ENCODE results near the gene WDR70. TPM values are rescaled to one million over a fixed set of nuclear protein-coding genes. Genes with fewer than 3 reads are reported as not detected.

Gene WDR70
- total RNA-seq, 1 donor from 2014 or later = 23.6 TPM

- no peaks in the 10 kb centered on the region for H3K27me3 Mint-ChIP-seq (ENCODE audit: low read depth)
- H3K27ac Mint-ChIP-seq (ENCODE audit: unreplicated experiment) = no peak overlapping the region
- DNase-seq (ENCODE audit: low spot score) = no peak
- H3K4me1 Mint-ChIP-seq (ENCODE audit: low read depth) = peaks cover 48% of the 10 kb centered on the region
- H3K4me3 Mint-ChIP-seq (ENCODE audit: unreplicated experiment) = no peak overlapping the region
- peaks cover 1% of the 10 kb centered on the region for H3K36me3 Mint-ChIP-seq (ENCODE audit: low read depth)
- H3K9me3 Mint-ChIP-seq (ENCODE audit: low read depth) = no peaks in the 10 kb centered on the region
- TF ChIP-seq, protein P1, sequence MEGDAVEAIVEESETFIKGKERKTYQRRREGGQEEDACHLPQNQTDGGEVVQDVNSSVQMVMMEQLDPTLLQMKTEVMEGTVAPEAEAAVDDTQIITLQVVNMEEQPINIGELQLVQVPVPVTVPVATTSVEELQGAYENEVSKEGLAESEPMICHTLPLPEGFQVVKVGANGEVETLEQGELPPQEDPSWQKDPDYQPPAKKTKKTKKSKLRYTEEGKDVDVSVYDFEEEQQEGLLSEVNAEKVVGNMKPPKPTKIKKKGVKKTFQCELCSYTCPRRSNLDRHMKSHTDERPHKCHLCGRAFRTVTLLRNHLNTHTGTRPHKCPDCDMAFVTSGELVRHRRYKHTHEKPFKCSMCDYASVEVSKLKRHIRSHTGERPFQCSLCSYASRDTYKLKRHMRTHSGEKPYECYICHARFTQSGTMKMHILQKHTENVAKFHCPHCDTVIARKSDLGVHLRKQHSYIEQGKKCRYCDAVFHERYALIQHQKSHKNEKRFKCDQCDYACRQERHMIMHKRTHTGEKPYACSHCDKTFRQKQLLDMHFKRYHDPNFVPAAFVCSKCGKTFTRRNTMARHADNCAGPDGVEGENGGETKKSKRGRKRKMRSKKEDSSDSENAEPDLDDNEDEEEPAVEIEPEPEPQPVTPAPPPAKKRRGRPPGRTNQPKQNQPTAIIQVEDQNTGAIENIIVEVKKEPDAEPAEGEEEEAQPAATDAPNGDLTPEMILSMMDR (IDR thresholded peaks at IDR 0.05) = no peak
These were observed 342.3 kb downstream of the WDR70 start for GRCh38 chr5:37721447-37721871.

GRCh38 chr5:37722236-37723161 is 343.4 kb downstream of the WDR70 start:
- H3K4me3 Mint-ChIP-seq (ENCODE audit: unreplicated experiment) = no peak overlapping the region
- DNase-seq (ENCODE audit: low spot score) = no peak
- H3K27ac Mint-ChIP-seq (ENCODE audit: unreplicated experiment) = peak overlapping the region; percentile 5
- TF ChIP-seq, protein P1 (IDR thresholded peaks at IDR 0.05) = no peak
- H3K27me3 Mint-ChIP-seq (ENCODE audit: low read depth) = no peaks in the 10 kb centered on the region
- H3K9me3 Mint-ChIP-seq (ENCODE audit: low read depth) = no peaks in the 10 kb centered on the region
- peaks cover 4% of the 10 kb centered on the region for H3K36me3 Mint-ChIP-seq (ENCODE audit: low read depth)
- peaks cover 40% of the 10 kb centered on the region for H3K4me1 Mint-ChIP-seq (ENCODE audit: low read depth)

- Mint-ChIP-seq H3K4me1 (ENCODE audit: low read depth) (peaks cover 32% of the 10 kb centered on the region), H3K27me3 (ENCODE audit: low read depth) (no peaks in the 10 kb centered on the region), H3K4me3 (ENCODE audit: unreplicated experiment) (no peak overlapping the region), H3K9me3 (ENCODE audit: low read depth) (no peaks in the 10 kb centered on the region), H3K36me3 (ENCODE audit: low read depth) (peaks cover 7% of the 10 kb centered on the region), H3K27ac (ENCODE audit: unreplicated experiment) (peak overlapping the region; percentile 5)
- DNase-seq (ENCODE audit: low spot score) = no peak
- TF ChIP-seq, protein P1 (IDR thresholded peaks at IDR 0.05) = peak; percentile 66
These were observed 344.2 kb downstream of the WDR70 start for GRCh38 chr5:37723162-37723961.

GRCh38 chr5:37724395-37725125 is 345.4 kb downstream of the WDR70 start:
- TF ChIP-seq, protein P1 (IDR thresholded peaks at IDR 0.05) = no peak
- H3K9me3 Mint-ChIP-seq (ENCODE audit: low read depth) = no peaks in the 10 kb centered on the region
- no peak overlapping the region for H3K27ac Mint-ChIP-seq (ENCODE audit: unreplicated experiment)
- no peaks in the 10 kb centered on the region for H3K27me3 Mint-ChIP-seq (ENCODE audit: low read depth)
- peaks cover 8% of the 10 kb centered on the region for H3K36me3 Mint-ChIP-seq (ENCODE audit: low read depth)
- no peak for DNase-seq (ENCODE audit: low spot score)
- H3K4me3 Mint-ChIP-seq (ENCODE audit: unreplicated experiment) = no peak overlapping the region
- peaks cover 29% of the 10 kb centered on the region for H3K4me1 Mint-ChIP-seq (ENCODE audit: low read depth)
